NB4 (cell line): ENCODE measurements around the gene IKBKE.
"Not testable (repeated sequence)": the region's sequence is repeated elsewhere in the genome, so short reads cannot be mapped to it uniquely, and the experiment has no call there.

Experiments used
- DNase-seq: peaks from one replicate; pipeline ENCODE4 v3.0.0; 2010; ENCODE audit warnings: low read depth
- H3K4me3 ChIP-seq: one replicate; pipeline ENCODE4 v1.5.1; 2011; ENCODE audit warnings: mild to moderate bottlenecking, low read depth, low read length, moderate library complexity
- MAX ChIP-seq: IDR thresholded peaks from 2 replicates; pipeline ENCODE4 v1.6.1; 2011; ENCODE audit warnings: low read depth, low read length
- MYC ChIP-seq: IDR thresholded peaks from 2 replicates; pipeline ENCODE4 v1.6.1; 2011; ENCODE audit warnings: low read depth, low read length
- POLR2A ChIP-seq: IDR thresholded peaks from 2 replicates; pipeline ENCODE4 v1.6.1; 2011; ENCODE audit warnings: mild to moderate bottlenecking; ENCODE audit not compliant: insufficient read length; ENCODE audit errors: extremely low read depth
- TF ChIP-seq, protein P1 (sequence below): IDR thresholded peaks from one replicate; pipeline ENCODE4 v1.5.1; 2012; ENCODE audit warnings: low read depth, low read length

The IKBKE gene

DNA sequence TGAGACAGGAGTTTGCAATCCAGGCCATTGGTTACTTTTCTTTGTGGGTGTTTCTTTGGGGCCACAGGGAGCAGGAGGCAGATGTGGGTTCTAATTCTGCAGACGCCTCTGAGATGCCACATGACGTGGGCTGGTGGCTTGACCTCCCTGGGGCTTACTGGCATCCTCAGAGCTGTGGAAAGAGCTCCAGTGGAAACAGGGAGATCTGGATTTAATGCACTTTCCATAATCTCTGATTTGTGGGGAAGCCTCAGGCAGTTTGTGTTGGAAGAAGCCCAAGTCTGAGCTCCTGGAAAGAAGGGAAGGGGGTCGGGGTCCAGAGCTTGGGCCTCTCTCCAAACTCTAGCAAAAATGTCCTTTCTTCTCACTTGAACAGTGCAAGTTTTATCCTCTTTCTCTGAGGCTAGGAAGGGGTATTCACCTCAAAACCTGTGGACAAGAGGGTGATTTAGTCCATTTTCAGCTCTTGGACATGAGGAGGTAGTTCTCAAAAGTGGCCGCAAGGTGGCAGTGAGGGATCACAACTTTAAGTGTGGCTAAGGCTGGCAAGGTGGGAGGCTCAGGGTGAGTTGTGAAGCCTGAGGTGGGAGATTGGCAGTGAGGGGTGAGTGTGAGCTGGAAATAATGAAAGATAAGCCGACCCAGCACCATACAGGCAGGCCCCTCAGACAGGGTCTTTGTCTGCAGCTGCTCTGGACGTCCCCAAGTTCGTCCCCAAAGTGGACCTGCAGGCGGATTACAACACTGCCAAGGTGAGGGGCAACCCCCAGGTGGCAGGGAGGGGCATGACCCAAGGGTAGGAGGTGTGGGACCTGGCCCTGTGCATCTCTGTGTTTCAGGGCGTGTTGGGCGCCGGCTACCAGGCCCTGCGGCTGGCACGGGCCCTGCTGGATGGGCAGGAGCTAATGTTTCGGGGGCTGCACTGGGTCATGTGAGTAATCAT lies 9.2 kb downstream of the IKBKE start:
- peak; percentile 81 for DNase-seq
- TF ChIP-seq MAX (no peak; the same call in 1 of the 2 replicates), POLR2A (no peak), MYC (0 out of 2 replicates have a peak, but pooled peaks have one; percentile 19)
- TF ChIP-seq, protein P1, sequence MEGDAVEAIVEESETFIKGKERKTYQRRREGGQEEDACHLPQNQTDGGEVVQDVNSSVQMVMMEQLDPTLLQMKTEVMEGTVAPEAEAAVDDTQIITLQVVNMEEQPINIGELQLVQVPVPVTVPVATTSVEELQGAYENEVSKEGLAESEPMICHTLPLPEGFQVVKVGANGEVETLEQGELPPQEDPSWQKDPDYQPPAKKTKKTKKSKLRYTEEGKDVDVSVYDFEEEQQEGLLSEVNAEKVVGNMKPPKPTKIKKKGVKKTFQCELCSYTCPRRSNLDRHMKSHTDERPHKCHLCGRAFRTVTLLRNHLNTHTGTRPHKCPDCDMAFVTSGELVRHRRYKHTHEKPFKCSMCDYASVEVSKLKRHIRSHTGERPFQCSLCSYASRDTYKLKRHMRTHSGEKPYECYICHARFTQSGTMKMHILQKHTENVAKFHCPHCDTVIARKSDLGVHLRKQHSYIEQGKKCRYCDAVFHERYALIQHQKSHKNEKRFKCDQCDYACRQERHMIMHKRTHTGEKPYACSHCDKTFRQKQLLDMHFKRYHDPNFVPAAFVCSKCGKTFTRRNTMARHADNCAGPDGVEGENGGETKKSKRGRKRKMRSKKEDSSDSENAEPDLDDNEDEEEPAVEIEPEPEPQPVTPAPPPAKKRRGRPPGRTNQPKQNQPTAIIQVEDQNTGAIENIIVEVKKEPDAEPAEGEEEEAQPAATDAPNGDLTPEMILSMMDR: peak; percentile 79

DNA sequence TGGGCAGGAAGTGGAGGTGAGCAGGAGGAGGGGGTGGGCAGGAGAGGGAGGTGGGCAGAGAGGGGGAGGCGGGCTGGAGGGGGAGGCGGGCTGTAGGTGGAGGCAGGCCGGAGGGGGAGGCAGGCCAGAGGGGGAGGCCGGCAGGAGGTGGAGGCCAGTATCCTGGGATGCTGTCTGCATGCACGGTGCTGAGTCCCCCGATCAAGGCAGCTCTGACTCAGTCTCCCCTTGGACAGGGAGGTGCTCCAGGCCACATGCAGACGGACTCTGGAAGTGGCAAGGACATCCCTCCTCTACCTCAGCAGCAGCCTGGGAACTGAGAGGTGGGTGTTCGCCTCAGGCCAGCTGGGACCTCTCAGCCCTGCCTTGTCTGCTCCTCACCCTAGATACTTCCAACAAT lies 9.9 kb downstream of the IKBKE start:
- no peak for DNase-seq
- TF ChIP-seq MYC (no peak), MAX (no peak), POLR2A (no peak)
- TF ChIP-seq, protein P1: no peak
- H3K4me3 ChIP-seq: no peak overlapping the region

More for the DNA sequence above, 9.2 kb downstream of the IKBKE start:
- H3K4me3 ChIP-seq: no peak overlapping the region

- no peak for TF ChIP-seq POLR2A
- TF ChIP-seq, protein P1: no peak
- no peak for TF ChIP-seq MAX
- TF ChIP-seq MYC: no peak
- H3K4me3 ChIP-seq: no peak overlapping the region
- DNase-seq: no peak
Observed at GRCh38 chr1:206482611-206483010, 12.3 kb downstream of the IKBKE start.

- DNase-seq, H3K4me3 ChIP-seq: not testable (repeated sequence)
Observed at GRCh38 chr1:206483864-206484263, 13.6 kb downstream of the IKBKE start.

- H3K4me3 ChIP-seq: no peak overlapping the region
- no peak for TF ChIP-seq MYC
- no peak for TF ChIP-seq MAX
- no peak for TF ChIP-seq POLR2A
- TF ChIP-seq, protein P1: no peak
- DNase-seq: no peak
Observed at GRCh38 chr1:206484901-206485300, 14.6 kb downstream of the IKBKE start.

DNA sequence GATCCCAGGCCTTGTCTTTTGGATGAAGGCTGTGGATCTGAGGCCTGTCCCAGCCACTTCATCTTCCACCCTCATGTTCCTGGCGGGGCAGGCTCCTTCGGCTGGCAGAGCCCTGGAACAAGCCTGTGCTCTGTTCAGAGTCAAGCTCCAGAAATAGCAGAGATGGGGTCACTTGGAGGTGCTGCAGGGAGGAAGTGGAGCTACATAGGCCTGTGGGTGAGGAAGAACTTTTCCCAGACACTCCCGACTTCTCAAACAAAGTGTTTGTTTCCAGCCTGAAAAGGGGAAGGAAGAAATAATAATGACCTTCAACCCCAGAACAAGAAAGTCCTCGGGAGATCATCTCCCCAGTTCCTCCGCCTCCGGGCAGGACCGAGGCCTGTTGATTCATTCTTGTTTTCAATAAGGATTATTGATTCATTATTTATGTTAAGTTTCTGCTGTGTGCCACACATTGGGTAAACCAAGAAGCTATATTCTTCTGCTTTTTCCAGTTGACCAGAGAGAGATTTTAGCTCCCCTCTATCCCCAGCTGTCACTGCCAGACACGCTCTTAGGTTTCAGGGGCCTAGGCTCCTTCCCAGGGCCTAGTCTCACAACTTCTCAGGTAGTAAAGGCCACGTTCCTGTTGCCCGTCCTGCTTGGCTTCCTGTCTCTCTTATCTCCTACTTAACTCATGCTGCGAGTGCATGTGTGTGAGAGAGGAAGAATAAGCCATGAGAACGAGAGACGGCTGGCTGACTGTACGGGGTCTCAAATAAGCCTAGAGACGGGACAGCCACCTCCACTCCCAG lies 16.9 kb downstream of the IKBKE start:
- TF ChIP-seq, protein P1: no peak
- TF ChIP-seq POLR2A (no peak), MYC (no peak), MAX (no peak)
- no peak overlapping the region for H3K4me3 ChIP-seq
- DNase-seq: no peak
